Fibroblast of skin of right quadriceps (primary cell): Measurements from ENCODE around the gene AREL1.
A peak's percentile ranks its signal among the peaks of the same experiment; 100 is the strongest.

Experiments
- DNase-seq: peaks from one replicate; pipeline ENCODE4 v3.0.0-alpha.2; 2013

The AREL1 gene

DNA sequence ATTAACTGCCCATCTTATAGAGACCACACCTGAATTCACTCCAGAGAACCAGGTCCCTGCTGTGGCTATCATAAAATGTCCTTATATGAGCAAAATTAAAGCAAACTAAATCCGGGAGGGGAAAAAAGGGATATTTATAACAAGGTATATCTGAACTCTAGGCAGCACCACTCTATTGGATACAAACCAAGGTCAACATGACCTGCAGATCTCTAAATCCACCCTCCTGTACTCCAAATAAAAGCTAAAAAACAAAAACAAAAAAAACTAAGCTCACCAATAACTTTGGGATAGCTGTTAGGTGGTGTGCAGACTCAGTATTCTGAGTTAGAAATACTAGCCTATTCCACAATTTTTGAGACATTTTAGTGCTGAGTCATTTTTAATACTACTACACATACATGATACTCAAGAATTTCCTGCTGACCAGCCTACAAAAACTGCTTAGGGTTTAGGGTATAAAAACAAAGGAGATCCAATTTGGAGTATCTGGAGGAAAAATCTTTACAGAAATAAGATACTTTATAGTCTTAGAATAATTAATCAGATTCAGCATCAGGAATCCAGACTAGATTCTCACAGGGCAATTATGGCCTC lies 54.2 kb downstream of the AREL1 start:
- DNase-seq: peak; percentile 79

DNA sequence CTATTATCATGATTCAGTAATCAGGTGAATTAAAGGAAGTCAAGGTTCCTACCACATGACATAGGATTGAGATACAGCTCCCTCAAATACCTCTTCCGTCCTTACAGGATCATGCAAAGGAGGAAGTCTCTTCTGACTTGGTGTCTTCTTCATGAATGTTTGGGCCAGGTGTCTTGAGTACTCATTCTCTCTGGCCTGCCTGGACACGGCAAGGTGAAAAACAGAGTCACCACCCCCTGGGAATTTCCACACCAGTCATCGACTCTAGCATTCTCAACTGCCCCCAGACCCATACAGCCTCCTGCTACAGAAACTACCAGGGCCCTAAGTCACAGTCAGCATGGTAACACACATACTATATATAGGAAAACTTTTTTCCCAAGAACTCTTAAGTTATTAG lies 55.9 kb downstream of the AREL1 start:
- DNase-seq: no peak

DNA sequence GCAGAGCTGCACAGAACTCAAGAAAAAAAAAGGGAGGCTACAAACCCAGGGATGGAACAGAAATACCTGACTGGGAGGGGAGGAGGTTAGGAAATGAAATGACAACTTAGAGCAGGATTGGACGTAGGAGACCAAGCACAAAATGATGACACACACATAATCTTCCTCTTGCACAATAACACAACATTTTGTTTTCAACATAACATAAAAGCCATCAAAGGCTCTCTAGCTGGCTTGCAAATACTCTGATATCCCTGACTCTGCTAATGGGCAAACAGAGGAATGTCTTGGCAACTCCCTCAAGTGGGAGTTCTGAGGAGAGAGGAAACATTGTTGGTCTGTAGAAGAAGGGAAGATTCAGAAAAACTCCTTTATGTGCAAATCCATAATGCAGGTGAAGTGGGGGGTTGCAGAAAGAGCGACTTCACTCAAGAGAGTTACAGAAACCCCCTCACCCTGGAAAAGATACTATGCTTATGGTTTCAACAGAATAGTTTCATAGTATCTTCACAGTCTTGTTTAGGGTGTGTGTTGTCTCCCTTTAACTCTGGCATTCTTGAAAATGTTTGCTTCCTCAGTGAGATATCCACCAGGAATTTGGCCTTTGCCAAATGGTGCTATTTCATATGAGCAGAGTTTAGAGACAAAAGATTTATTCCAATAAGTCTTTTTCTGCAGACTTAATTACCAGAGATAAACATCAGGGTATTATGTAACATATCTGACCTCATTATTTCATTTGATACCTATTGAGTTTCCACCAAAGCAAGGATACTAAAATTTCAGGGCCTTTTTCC lies 57.1 kb downstream of the AREL1 start:
- peak; percentile 85 for DNase-seq

DNA sequence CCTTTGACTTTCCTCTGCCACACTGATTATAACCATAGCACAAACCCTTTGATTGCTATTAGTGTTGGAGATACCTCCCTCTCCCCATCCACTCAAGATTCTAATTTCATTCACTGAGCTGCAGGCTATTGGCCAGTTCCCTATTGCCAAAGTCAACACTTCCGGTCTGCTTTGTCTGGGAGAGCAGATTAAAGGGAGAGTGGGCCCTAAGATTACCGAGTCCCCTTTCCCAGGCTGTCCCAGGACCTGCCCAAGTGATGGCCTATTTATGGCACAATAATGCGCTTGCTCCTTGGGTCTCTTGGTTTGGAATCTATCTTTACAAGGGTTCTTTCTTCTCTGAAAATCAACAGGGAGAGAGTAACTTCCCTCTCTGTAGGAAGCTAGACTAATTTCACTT lies 57.9 kb downstream of the AREL1 start:
- DNase-seq: no peak

DNA sequence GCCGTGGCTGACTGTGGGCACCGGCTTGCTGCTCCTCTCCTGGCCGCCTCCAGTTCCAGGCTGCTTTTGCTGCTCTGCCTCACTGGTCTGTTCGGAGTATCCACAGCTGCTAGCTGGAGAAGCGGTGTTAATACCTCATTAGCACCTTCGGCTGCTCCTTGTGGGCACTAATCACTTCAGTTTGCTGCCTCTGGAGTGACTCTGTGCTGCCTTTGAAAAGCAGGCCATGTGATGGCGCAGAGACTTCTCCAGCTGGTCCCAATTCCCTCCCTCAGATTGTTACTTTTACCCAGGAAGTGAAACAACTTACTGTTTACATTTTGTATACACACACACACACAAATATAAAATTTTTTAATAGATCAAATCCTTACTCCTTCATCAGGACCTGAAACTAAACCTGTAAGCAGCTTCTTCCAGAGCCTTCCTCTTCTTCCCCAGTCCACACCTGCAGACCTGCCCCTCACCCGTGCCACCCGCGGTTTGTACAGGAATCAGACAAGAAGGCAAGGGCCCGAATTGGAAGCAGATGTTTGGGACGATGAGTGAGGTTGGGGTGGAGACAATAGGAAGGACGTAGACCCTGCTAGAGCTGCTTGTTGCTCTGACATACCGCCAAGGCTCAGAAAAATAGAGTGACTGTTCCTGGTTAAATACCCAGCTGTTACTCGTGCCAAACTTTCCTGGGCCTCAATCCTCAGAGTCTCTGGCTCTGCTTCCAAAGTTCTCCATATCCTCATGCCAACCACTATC lies 59.3 kb downstream of the AREL1 start:
- DNase-seq: peak; percentile 85

DNA sequence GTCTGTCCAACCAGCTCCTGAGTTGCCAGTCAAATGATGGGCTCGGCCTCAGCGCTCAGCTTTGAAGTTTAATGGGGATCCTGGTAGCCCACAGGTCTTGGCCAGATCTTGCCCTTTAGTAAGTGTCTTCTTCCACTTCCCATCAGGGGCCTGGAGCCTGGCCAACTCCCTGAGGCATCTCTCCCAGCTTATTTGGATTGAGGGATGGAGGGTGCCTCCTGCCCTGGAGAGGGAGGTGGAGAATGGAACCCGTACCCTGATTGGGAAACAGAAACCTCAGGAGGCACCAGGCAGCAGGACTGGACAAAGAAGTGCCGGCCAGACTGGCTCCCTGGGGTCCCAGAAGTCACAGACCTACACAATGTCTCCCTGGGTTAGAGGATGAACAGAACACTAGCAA lies 60.3 kb downstream of the AREL1 start:
- DNase-seq: no peak

DNA sequence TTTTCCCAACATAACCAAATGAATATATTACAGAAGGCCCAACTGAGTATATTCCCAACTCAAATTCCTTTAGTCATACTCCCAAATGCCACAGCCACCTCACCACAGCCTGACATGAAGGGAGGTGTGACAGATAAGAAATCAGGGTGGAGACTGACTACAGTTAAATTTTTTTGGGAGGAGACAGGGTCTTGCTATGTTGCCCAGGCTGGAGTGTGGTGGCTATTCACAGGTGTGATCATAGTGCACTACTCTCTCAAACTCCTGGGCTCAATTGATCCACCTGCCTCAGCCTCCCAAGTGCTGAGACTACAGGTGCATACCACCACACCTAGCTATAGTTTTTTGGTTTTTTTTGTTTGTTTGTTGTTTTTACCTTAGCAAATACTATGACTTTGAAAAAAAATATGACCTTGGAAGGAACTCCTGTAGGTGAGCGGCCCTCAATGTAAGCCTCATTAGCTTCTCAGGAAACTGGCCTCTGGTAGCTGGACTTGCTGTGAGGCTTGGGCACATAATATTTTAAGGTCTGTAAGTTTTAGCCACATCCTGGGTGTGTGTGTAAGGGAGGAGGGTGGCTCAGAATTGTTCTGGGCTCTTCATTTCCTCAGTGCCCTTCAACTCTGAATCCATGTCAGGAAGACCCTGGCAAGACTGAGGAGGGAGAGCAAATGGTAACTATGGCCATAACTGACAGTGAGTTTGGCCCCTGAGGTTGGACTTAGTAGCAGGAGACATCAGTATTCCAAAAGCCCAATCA lies 61.8 kb downstream of the AREL1 start:
- no peak for DNase-seq

DNA sequence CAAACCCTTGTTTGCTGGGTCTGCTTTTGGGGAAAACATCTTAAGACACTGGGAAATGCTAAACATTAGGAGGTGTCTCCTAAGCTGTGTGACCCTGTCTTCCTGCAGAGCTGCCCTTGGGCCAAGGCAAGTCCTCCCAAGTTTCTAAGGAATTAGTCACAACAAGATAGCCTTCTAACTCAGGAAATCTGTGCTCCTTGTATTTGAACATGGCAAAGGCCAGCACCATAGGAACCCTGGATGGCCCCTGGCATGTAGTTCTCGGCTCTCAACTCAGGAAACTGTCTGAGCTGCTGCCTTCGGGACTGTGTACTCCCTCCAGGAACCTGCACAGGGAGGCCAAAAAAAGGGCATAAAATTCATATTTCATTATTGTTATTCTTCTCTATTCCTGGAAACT lies 63.2 kb downstream of the AREL1 start:
- no peak for DNase-seq

DNA sequence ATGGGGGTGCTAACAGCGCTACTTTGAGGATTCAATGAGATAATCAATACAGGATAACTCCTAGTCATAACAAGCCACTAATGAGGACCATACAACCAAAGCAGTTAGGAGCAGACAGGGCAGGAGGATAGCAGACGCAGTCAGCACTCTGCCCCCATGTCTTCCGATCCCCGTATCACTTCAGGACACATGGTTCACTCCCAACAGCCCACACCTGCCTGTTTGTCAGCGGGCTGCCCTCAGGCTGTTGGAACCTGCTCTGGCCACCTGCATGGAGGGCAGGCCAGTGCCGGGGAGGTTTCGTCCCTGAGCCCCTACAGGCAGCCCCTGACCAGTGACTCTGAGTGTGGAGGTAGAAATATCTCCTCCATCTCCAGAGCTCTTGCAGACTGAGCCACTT lies 63.7 kb downstream of the AREL1 start:
- no peak for DNase-seq

DNA sequence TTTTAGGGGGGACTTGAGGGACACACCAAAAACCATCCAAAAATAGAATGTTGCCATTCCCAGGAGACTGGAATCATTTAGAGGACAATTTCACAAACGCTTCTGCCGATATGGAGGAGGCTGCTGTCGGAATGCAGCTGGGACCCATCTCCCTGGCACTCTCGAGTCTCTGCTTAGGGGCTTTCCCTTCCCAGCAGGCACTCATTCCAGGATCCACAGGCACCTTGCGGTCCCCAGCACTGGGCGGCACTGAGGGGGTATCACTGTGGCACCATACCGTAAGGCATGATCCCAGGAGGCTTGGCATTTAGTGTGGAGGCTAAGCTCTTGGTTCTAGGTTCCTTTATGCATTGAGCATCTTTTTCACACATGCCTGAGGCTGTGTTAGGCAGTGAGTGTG lies 64.3 kb downstream of the AREL1 start:
- no peak for DNase-seq

DNA sequence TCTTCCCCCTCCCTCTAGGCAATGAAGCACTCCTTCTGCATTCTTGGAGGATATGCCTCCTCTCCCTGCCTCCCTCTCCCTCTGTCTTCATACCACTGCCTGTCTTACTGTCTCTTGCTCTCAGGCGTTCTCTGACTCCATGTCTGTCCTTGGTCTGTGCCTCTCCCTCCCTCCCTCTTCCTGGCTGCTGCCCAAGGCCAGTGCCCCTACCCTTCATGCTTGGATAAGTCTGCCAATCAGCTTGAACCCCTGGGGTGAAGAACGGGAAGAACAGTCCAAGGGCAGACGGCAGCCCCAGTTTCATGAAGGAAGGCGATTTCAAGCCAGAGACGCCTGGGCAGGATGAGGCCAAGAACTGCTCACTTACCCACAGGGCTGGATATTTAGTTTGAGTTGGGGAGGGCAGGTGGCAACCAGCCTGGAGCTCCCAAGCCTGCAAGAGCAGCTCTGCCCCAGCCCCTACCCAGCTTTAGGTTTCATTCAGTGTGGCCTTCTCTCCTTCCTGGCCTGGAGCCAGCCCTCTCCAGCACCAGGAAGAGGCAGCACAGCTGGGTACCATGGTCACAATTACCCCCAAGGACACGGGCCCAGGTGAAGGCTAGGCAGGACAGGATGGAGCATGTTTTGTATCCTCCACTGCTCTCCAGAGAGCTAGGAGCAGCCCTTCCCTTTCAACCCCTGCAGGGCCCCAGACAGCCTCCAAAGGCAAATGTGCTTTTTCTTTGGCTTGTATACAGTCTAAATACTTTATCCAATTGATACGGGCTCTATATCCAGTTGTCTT lies 65.0 kb downstream of the AREL1 start:
- DNase-seq: no peak

DNA sequence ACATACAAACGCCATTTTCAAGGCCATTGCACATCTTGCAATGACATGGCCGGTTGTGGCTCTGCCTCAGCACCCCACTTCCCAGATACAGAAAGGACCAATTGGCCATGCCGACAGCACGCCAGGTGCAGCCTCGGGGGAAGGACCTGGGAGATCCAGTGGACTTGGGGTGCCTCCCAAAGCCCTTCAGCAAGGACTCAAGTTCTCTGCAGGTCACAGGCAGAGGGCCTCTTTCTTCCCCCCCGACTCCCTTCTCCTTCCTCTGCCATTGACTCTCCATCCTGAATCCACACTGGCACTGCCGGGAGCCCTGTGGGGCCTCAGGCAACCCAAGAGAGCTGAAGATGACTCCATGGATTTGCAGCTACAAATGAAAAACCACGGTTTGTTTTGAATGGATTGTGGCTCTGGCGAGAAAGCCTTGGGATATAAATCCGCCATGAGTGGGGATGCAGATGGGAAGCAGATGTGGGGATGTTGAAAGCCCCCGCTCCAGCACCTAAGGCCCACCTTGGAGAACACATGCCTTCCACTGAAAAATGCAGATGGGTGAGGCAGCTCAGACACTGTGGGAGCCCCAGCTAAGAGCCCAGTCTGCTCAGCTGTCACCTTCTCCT lies 65.7 kb downstream of the AREL1 start:
- peak; percentile 59 for DNase-seq

DNA sequence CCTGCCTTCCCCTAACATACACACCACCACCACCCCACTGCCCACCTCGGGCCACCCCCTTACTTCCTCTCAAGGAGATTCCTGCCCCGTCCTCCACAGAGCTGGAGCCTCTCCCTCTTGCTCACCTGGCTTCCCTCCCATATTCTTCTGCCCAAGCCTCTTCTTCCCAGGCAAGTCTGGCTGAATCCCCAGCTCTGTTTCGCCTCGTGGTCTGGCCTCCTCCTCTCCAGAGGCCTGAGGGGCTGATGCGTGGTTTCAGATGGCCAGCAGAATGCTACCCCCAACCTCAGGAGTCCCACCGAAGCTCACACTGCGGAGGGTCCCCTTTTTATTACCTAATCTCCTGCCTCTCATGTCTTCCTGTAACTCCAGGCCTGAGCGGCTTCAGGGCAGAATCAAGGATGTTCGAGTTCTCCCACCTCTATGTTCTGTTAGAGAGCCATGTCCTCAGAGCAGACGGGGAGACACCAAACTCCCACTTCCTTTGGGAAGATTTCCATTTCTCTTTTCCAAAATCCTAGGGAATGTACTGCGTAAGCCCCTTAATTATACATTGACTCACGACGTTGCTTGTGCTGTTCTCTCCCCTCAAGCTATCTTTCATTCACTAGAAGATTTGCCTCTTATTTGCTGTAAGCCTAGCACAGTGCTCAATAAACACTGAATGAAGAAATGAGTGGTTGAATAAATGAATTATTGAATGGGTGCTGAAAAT lies 67.0 kb downstream of the AREL1 start:
- no peak for DNase-seq

DNA sequence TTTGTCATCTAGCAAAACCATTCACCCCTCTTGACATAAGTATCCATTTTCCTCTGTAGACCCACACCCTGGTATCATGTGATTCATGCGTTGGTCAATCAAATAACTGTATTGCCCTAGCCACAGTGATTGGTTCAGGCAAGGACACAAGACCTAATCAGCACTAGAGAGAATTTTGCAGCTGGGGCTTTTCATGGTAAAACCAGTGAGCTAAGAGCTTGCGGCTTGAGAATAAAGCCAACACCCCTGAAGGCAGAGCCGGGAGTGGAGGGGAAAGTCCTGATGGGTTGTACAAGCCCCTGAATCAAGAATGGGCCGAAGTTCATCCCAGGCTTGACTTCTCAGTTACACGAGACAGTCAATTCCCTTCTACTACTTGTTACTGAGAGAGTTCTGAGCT lies 67.6 kb downstream of the AREL1 start:
- DNase-seq: no peak

DNA sequence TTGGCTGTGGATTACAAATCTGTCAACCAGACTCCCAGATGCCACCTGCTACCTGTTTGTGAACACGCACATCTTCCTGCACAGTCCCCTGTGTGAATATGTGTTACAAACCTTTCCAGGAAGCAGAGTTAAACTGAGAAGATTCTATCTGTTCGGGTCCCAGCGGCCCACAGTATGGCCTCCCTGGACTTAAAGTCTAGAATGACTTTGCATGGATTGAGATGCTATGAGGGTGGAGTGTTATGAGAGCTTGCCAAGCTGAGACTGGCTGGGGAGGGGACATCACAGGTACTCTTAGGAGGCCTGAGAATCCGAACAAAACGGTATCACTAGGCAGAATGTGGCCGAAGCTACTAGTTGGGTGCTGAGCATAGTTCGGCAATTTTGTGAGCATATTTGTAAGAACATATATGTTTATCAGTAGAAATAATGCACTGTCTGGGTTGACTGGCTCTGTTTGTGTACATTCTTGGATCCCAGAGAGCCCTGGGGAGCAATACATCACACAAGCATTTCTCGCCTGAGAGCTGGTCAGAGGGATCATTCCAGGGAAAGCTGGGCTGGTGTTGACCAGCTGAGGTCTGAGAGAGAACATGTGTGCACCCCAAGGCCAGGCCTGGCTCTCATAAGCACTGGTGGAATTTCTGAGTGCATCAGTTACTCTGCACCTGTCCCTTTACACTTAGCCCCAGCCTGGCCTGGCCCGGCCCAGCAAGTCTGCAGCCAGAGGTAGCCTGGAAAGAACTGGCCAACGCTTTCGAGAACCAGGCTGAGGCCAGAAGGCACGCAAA lies 71.1 kb downstream of the AREL1 start:
- peak; percentile 22 for DNase-seq

DNA sequence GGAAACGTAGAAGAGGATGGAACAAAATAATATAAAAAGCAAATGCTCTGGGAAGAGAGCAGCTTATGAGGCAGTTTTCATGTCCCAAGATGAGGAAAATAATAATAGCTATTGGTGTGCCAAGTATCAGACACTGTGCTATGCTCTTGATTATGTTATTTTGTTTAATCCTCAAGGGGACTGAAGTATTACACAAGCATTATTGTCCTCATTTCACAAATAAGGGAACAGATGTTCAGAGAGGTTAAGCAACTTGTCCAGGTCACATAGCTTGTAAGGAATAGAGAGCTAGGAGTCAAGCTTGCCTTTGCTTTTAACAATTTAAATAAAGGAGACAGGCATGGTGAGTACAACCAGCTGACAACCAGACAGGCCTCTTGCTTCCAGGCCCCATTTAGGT lies 73.9 kb downstream of the AREL1 start:
- no peak for DNase-seq

DNA sequence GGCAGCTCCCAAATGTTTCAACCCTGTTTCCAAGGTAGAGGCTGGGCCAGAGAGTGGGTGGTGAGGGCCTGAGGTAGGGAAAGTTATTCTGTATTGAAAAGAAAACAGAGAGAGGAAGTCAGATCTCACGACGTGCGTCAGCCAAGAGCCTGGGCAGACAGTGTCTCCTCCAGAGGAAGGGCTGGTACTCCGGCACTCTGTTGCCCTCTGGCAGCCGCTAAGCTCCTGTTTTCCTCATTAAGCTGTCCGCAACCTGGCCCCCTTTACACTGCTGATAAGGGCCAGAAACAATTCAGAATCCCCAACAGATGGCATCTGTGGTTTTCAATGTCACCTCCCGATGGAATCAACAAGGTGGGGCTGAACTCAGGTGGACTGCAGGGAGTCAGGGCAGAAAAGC lies 74.8 kb downstream of the AREL1 start:
- DNase-seq: no peak

DNA sequence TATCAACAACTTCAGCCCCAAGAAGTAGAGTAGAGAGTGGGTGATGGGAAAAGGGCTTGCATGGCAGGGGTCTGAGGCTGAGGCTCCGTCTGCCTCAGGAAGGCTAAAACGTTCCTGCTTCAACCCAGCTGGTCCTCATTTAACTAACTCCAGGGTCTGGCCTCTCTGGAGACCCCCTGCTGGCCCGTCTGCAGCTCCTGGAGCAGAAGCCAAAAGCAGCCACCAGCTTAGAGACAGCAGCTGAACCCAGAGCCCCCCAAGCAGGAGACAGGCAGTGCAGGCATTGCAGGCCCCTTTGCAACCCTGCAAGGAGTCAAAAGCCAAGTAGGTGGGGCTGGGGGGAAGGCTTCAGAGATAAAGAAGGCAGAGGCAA lies 75.7 kb downstream of the AREL1 start:
- peak; percentile 18 for DNase-seq

DNA sequence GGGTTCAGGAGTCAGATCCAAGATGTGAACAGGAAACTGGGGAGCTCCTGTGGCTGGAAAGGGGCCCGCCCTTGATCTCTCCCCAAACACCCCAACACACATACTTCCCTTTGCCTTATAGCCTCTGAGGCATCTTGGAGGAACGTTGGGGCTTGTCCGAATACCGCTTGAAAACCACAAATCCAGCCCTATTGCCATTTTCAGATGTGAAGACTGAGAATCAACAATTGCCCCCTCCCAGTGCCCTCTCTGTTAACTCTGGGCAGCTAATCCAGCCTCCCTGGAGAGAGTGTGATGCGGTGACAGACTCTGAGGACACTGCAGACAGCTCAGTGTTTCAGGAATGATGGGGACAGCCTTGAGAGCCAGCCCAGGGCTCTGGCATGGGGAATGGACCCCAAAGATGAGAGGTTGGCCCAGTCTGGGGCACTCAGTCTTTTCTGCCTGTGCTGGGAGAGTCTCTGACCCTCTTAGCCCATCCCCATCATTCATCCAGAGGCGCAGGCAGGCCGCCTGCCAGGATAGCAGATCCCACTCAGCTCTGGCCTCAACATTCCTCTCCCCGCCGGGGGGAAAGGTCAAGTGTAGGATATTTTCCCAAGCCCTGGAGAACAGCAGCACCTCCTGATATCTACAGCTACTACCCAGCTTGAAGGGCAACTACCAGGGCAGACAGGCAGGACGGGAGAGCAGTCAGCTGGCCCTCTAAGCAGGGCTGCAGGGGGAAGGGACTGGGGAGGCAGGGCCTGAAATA lies 76.3 kb downstream of the AREL1 start:
- DNase-seq: peak; percentile 62

DNA sequence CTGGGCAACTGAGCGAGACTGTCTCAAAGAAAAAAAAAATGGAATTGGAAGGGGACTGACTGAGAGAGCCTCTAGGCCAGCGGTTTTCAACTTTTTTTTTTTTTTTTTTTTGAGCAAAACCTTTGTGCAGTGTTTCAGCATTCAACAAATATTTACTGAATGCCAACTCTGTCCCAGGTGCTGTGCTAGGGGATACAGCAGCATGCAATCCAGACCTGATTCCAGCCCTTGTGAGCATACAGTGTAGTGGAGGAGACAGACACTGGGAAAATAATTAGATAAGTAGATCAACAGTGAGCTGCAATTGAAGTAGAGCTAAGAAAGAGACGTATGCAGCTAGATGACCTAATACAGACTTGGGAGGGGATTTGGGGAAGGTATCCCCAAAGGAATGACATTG lies 77.0 kb downstream of the AREL1 start:
- DNase-seq: no peak
